ENCODE measurements around the gene PUS3.

PUS3 gene

GRCh38 chr11:125902927-125903710 lies at the start of gene PUS3:
Gene PUS3 (minus strand): TSS chr11:125903206. CDS start chr11:125896284, 6,922 bp downstream.
- DNase-seq (ENCODE audit: low spot score), result peak; percentile 93

GRCh38 chr11:125952559-125952958 lies 49.6 kb upstream of the PUS3 start:
- no peak for DNase-seq (ENCODE audit: low spot score)

GRCh38 chr11:125951731-125952130 lies 48.7 kb upstream of the PUS3 start:
- DNase-seq (ENCODE audit: low spot score), result no peak

GRCh38 chr11:125950696-125951651 lies 48.0 kb upstream of the PUS3 start:
- DNase-seq (ENCODE audit: low spot score), result peak; percentile 41

GRCh38 chr11:125950178-125950490 lies 47.1 kb upstream of the PUS3 start:
- DNase-seq (ENCODE audit: low spot score), result no peak

- no peak for DNase-seq (ENCODE audit: low spot score)
Measured at GRCh38 chr11:125949271-125950177, 46.5 kb upstream of the PUS3 start.

- DNase-seq (ENCODE audit: low spot score), result no peak
Measured at GRCh38 chr11:125948278-125949051, 45.5 kb upstream of the PUS3 start.

GRCh38 chr11:125947419-125948277 lies 44.6 kb upstream of the PUS3 start:
- no peak for DNase-seq (ENCODE audit: low spot score)

- no peak for DNase-seq (ENCODE audit: low spot score)
Measured at GRCh38 chr11:125946712-125947418, 43.9 kb upstream of the PUS3 start.

- DNase-seq (ENCODE audit: low spot score), result no peak
Measured at GRCh38 chr11:125945797-125946520, 43.0 kb upstream of the PUS3 start, which contains the start of gene VSIG10L2. Gene VSIG10L2 (plus strand): TSS chr11:125946044. CDS start chr11:125946056, 12 bp downstream.

- DNase-seq (ENCODE audit: low spot score), result no peak
Measured at GRCh38 chr11:125945011-125945796, 42.2 kb upstream of the PUS3 start.

- no peak for DNase-seq (ENCODE audit: low spot score)
Measured at GRCh38 chr11:125944350-125945010, 41.5 kb upstream of the PUS3 start.

- no peak for DNase-seq (ENCODE audit: low spot score)
Measured at GRCh38 chr11:125943661-125944349, 40.8 kb upstream of the PUS3 start.

GRCh38 chr11:125942771-125943428 lies 39.9 kb upstream of the PUS3 start:
- DNase-seq (ENCODE audit: low spot score), result no peak

- DNase-seq (ENCODE audit: low spot score), result peak; percentile 56
Measured at GRCh38 chr11:125941619-125942611, 38.9 kb upstream of the PUS3 start.

All from AG08396 (cell line).